SJCRH30 (cell line): ENCODE measurements around the gene PEAK1. TPM values are rescaled to one million over a fixed set of nuclear protein-coding genes. Genes with fewer than 3 reads are reported as not detected.

Experiments
- DNase-seq, 2 experiments: peaks; one replicate each; pipeline ENCODE4 v3.0.0-alpha.2; 2015 to 2020
- H3K27ac ChIP-seq: fragments of 250-450 bp; sonication (Bioruptor Pico); 2 replicates; pipeline ENCODE4 v1.5.1; 2020; ENCODE audit warnings: mild to moderate bottlenecking, moderate library complexity
- H3K27me3 ChIP-seq: fragments of 250-450 bp; sonication (Bioruptor Pico); 2 replicates; pipeline ENCODE4 v1.5.1; 2020; ENCODE audit warnings: mild to moderate bottlenecking, moderate library complexity
- H3K36me3 ChIP-seq: fragments of 250-450 bp; sonication (Bioruptor Pico); 2 replicates; pipeline ENCODE4 v1.5.1; 2020; ENCODE audit warnings: mild to moderate bottlenecking, moderate library complexity
- H3K4me1 ChIP-seq: fragments of 250-450 bp; sonication (Bioruptor Pico); 2 replicates; pipeline ENCODE4 v1.5.1; 2020; ENCODE audit warnings: mild to moderate bottlenecking, moderate library complexity
- H3K4me3 ChIP-seq: fragments of 250-450 bp; sonication (Bioruptor Pico); 2 replicates; pipeline ENCODE4 v1.5.1; 2020; ENCODE audit warnings: mild to moderate bottlenecking, moderate library complexity
- H3K9me3 ChIP-seq: fragments of 250-450 bp; sonication (Bioruptor Pico); replicated peaks from 2 replicates; pipeline ENCODE4 v1.5.1; 2020; ENCODE audit warnings: mild to moderate bottlenecking, moderate library complexity
- total RNA-seq: library from RNA; depleted of rRNA; stranded (reverse); fragments of >200 nt; shearing (Covaris generic); gene quantifications from 2 replicates; pipeline ENCODE4 v1.2.3, GENCODE V29; 2014; rRNA removed

Gene PEAK1
- total RNA-seq, 1 experiment from 2014 or later: 16.1 TPM

- H3K4me3 ChIP-seq: no peak overlapping the region
- peak in 1 of 2 experiments; percentile 26 for DNase-seq
- H3K9me3 ChIP-seq: no peaks in the 10 kb centered on the region
- H3K27me3 ChIP-seq: no peaks in the 10 kb centered on the region
- H3K36me3 ChIP-seq: peaks cover 47% of the 10 kb centered on the region
- no peak overlapping the region for H3K27ac ChIP-seq
- H3K4me1 ChIP-seq: peaks cover 73% of the 10 kb centered on the region
These were observed 355.2 kb downstream of the PEAK1 start for GRCh38 chr15:77064539-77065308.

- H3K4me1 ChIP-seq: peaks cover 74% of the 10 kb centered on the region
- no peak for DNase-seq
These were observed 355.8 kb downstream of the PEAK1 start for GRCh38 chr15:77064063-77064462.

DNA sequence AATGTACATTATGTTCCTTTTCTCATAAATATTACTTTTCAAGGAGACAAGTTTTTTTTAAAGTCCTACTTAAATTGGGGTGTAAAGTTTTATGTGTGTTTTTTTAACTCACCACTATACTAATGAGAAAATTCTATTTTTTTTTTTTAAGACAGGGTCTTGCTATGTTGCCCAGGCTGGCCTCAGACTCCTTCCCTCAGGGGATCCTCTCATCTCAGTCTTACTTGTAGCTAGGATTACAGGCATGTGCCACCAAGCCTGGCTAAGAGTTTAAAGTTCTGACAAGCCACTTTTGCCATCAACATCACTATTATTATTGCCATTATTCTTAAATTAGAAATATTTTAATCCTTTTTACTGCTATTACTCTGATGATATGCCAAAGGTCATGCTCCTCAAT, 356.7 kb downstream of the PEAK1 start:
- H3K36me3 ChIP-seq: peaks cover 44% of the 10 kb centered on the region
- H3K27me3 ChIP-seq: no peaks in the 10 kb centered on the region
- no peak for DNase-seq
- H3K4me1 ChIP-seq: peaks cover 66% of the 10 kb centered on the region
- no peak overlapping the region for H3K4me3 ChIP-seq
- no peak overlapping the region for H3K27ac ChIP-seq
- H3K9me3 ChIP-seq: no peaks in the 10 kb centered on the region

More at GRCh38 chr15:77064063-77064462, 355.8 kb downstream of the PEAK1 start:
- Histone ChIP-seq H3K4me3 (no peak overlapping the region), H3K36me3 (peaks cover 49% of the 10 kb centered on the region), H3K9me3 (no peaks in the 10 kb centered on the region), H3K27ac (no peak overlapping the region), H3K27me3 (no peaks in the 10 kb centered on the region)

GRCh38 chr15:77060546-77060945, 359.4 kb downstream of the PEAK1 start:
- Histone ChIP-seq H3K27me3 (no peaks in the 10 kb centered on the region), H3K9me3 (no peaks in the 10 kb centered on the region), H3K27ac (peak overlapping the region; percentile 55), H3K4me1 (peaks cover 51% of the 10 kb centered on the region), H3K4me3 (no peak overlapping the region), H3K36me3 (peaks cover 33% of the 10 kb centered on the region)
- peak; percentile 71 to 80 for DNase-seq

GRCh38 chr15:77059786-77060361, 360.0 kb downstream of the PEAK1 start:
- no peak overlapping the region for H3K4me3 ChIP-seq
- peaks cover 45% of the 10 kb centered on the region for H3K4me1 ChIP-seq
- no peak overlapping the region; the same call in 1 of the 2 replicates for H3K27ac ChIP-seq
- no peaks in the 10 kb centered on the region for H3K9me3 ChIP-seq
- H3K36me3 ChIP-seq: peaks cover 35% of the 10 kb centered on the region
- no peak for DNase-seq
- no peaks in the 10 kb centered on the region for H3K27me3 ChIP-seq

GRCh38 chr15:77058468-77058867, 361.4 kb downstream of the PEAK1 start:
- Histone ChIP-seq H3K27me3 (no peaks in the 10 kb centered on the region), H3K4me1 (peaks cover 34% of the 10 kb centered on the region), H3K9me3 (no peaks in the 10 kb centered on the region), H3K4me3 (no peak overlapping the region), H3K36me3 (peaks cover 38% of the 10 kb centered on the region), H3K27ac (no peak overlapping the region)
- no peak for DNase-seq

DNA sequence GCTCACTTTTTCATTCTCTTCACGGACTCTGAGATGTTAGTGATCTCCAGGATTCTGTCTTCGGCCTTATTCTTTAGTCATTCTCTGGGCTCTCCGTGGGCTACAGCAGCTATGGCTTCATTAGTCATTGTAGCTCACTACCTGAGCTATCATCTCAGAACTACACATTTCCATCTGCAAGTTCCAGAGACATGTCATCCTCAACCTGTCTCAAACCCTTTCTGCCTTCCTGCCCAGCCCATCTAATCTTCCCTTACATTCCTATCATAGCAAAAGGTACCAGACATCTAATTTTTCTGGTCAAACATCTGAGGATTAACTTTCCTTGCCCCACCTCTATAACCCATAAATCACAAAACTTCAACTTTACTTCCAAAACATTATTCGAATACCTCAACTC, 362.2 kb downstream of the PEAK1 start:
- Histone ChIP-seq H3K36me3 (peaks cover 42% of the 10 kb centered on the region), H3K4me1 (peaks cover 32% of the 10 kb centered on the region), H3K9me3 (no peaks in the 10 kb centered on the region), H3K27me3 (no peaks in the 10 kb centered on the region), H3K27ac (no peak overlapping the region), H3K4me3 (no peak overlapping the region)
- DNase-seq: no peak

DNA sequence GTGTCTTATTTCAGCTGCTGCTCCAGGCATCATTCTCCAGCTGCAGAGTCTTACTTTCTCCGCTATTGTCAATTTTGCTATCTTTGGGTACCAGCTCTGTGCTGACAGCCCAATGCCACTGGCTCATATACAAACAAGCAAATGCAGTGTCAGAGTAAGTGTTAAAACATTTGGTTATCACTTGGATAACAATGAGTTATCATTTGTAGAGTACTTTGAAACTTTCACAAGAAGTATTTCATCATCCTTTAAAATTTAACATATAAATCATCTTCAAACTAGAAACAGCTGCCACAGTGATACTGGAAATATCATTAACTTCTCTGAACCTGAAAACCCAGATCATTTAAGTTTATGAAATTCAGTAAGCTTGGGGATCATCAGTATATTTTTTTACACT, 362.8 kb downstream of the PEAK1 start:
- Histone ChIP-seq H3K9me3 (no peaks in the 10 kb centered on the region), H3K4me3 (no peak overlapping the region), H3K4me1 (peaks cover 26% of the 10 kb centered on the region)

GRCh38 chr15:77053709-77054108, 366.2 kb downstream of the PEAK1 start:
- no peak for DNase-seq
- Histone ChIP-seq H3K4me3 (no peak overlapping the region), H3K27ac (no peak overlapping the region), H3K36me3 (peaks cover 71% of the 10 kb centered on the region), H3K9me3 (no peaks in the 10 kb centered on the region), H3K4me1 (no peaks in the 10 kb centered on the region; the same call in 1 of the 2 replicates), H3K27me3 (no peaks in the 10 kb centered on the region)

More for the DNA sequence above, 362.8 kb downstream of the PEAK1 start:
- H3K27me3 ChIP-seq: no peaks in the 10 kb centered on the region
- peaks cover 48% of the 10 kb centered on the region for H3K36me3 ChIP-seq
- no peak overlapping the region for H3K27ac ChIP-seq
- DNase-seq: no peak

- H3K4me1 ChIP-seq: no peaks in the 10 kb centered on the region
- H3K9me3 ChIP-seq: no peaks in the 10 kb centered on the region
- no peak overlapping the region for H3K4me3 ChIP-seq
- no peak for DNase-seq
- no peaks in the 10 kb centered on the region for H3K27me3 ChIP-seq
- H3K36me3 ChIP-seq: peaks cover 81% of the 10 kb centered on the region
- no peak overlapping the region for H3K27ac ChIP-seq
These were observed 367.3 kb downstream of the PEAK1 start for GRCh38 chr15:77052556-77052955.

Other genes starting within 250 kb of the PEAK1 start
- 42.8 and 50.0 TPM in 2 replicates for gene HMG20A, start 784 bp upstream of the PEAK1 start, total RNA-seq
- gene LINGO1, start 212.8 kb upstream of the PEAK1 start, total RNA-seq: 0.26 TPM in 1 of 2 replicates, not detected in the other